ENCODE data around the gene CCDC97.

Gene CCDC97

DNA sequence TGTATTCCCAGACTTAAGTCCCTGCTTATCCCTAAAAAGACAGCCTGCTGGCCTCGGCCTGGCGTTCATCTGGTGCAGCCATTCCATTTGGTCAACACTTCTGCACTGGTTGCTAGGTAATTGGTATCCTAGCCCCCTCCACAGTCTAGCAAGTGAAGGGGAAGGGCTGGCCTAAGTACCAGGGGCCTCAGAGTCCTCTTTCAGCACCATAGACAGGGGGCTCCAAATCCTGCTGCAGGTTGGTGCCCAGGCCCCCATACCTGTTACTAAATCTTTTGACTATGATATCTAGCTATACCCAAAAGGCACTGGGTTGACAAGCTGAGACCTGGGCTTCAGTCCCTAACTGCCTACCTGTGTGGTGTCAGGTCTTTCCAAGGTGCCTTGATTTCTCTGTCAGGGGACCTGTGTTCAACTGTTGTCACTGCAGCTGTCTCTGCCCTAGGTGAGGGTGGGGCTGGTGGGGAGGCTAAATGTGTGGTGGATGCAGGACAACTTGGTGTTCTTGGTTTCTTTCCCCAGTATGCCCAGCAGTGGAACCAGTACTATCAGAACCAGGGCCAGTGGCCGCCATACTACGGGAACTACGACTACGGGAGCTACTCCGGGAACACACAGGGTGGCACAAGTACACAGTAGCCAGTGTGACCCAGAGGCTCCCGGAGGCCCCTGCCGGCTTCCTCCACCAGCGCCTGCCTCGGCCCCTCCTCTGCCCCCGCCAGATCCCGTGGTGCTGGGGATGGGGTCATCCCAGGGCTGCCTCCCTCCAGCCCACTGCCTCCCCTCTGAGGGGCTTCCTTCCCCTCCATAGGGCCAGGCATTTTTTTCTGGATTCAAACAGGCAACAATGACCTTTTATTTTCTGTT is 3.8 kb upstream of the CCDC97 start:
- Mint-ChIP-seq H3K27me3 (ENCODE audit: low read depth) (no peaks in the 10 kb centered on the region), H3K9me3 (no peaks in the 10 kb centered on the region), H3K4me3 (peak overlapping the region; percentile 98), H3K27ac (peak overlapping the region; percentile 94), H3K36me3 (ENCODE audit: low read depth) (peaks cover 76% of the 10 kb centered on the region), H3K4me1 (ENCODE audit: low read depth) (peaks cover 65% of the 10 kb centered on the region)
- no peak for DNase-seq (ENCODE audit: low spot score)

DNA sequence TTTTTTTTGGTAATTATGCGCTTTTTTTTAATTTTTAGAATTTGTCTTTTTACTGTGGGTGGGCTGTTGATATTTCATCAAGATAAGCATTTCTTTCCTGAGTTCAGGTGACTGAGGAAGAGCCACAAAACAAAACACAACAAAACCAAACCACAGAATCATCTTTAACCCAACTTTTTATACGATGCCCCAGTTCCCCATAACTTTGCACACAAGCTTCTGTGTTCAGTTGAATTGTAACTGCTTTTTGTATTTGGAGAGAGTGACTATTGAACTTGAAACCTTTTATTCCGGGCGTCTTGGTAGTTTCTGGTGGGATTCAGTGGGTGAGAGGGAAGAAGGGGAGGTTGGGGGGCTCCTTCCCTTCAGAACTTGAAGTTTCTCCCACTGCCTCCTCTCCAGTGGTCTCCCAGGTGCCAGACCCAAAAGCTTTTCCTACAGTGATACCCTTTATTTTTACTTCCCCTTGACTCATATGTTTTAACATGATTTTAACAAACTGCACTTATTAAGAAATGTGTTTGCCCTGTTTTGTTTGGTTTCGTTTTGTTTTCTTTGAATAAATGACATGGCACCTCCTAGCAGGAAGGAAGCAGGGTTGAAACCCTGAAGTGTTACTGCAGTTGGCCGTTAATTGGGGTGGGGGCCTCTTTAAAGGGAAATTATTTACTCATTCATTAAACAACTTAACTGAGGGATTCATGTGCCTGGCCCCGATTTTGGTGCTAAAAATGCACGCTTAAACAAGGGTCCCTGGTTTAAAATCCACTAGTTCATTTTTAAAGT is 2.7 kb upstream of the CCDC97 start:
- DNase-seq (ENCODE audit: low spot score), result no peak
- Mint-ChIP-seq H3K27ac (peak overlapping the region; percentile 94), H3K27me3 (ENCODE audit: low read depth) (no peaks in the 10 kb centered on the region), H3K36me3 (ENCODE audit: low read depth) (peaks cover 75% of the 10 kb centered on the region), H3K4me1 (ENCODE audit: low read depth) (peaks cover 60% of the 10 kb centered on the region), H3K9me3 (no peaks in the 10 kb centered on the region), H3K4me3 (peak overlapping the region; percentile 98)

DNA sequence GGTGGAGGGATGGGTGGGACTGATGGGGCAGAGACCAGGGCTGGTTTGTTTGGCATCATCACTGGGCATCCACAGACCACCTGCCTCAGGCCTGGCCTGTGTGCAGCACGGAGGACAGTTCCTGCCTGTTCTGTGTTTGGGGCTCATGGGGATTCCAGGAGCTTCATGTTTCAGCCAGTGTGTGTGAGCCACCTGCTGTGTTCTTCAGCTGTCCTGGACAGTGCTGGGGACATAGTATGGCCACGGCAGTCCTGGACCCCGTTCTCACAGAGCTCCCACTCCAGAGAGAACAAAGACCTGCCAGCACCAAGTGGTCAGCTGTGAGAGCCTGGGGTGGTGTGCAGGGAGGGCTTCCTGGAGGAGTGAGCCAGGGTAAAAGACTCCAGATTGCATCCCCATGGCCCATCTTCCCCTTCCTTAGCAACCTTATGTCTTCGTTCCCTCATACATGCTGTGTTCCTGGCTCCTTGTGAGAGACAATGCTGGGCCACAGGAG is 2.0 kb upstream of the CCDC97 start:
- Mint-ChIP-seq H3K27me3 (ENCODE audit: low read depth) (no peaks in the 10 kb centered on the region), H3K9me3 (no peaks in the 10 kb centered on the region), H3K4me3 (peak overlapping the region; percentile 98), H3K36me3 (ENCODE audit: low read depth) (peaks cover 70% of the 10 kb centered on the region), H3K4me1 (ENCODE audit: low read depth) (peaks cover 57% of the 10 kb centered on the region), H3K27ac (peak overlapping the region; percentile 94)
- no peak for DNase-seq (ENCODE audit: low spot score)

DNA sequence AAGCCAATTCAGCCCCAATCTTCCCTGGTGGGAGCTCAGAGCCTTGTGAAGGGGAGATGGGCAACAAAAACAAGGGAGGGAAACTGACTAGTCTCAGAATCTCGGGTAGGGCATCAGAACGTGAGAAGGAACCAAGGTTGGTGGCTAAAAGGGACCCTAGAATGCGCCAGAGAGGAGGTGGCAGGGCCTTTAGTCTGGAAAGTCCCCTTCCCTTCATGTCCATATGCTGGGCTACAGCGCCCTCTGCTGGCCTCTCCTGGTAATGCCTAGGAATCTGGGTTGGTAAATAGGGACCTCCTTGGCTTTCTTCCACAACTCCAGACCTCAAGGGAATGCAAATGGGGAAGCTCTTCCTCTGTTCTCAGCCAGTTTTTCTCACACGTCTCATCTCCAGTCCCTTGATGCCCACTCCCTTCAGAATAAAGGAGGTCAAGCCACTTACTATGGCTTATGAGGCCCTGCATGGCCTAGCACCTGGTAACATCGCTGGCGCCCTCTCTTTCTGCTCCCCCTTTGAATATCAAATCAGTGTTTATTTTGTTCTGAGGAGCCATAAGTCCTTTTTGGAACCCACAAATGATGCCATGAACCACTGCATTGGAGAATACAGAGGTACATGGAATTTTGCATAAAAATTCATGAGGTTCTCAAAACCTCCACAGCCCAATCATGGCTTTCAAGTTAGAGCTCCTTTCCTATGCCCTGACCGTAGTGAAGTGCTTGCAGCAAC is 1.4 kb upstream of the CCDC97 start:
- Mint-ChIP-seq H3K27me3 (ENCODE audit: low read depth) (no peaks in the 10 kb centered on the region), H3K36me3 (ENCODE audit: low read depth) (peaks cover 70% of the 10 kb centered on the region), H3K4me1 (ENCODE audit: low read depth) (peaks cover 56% of the 10 kb centered on the region), H3K27ac (peak overlapping the region; percentile 94), H3K9me3 (no peaks in the 10 kb centered on the region), H3K4me3 (peak overlapping the region; percentile 98)
- peak; percentile 86 for DNase-seq (ENCODE audit: low spot score)

DNA sequence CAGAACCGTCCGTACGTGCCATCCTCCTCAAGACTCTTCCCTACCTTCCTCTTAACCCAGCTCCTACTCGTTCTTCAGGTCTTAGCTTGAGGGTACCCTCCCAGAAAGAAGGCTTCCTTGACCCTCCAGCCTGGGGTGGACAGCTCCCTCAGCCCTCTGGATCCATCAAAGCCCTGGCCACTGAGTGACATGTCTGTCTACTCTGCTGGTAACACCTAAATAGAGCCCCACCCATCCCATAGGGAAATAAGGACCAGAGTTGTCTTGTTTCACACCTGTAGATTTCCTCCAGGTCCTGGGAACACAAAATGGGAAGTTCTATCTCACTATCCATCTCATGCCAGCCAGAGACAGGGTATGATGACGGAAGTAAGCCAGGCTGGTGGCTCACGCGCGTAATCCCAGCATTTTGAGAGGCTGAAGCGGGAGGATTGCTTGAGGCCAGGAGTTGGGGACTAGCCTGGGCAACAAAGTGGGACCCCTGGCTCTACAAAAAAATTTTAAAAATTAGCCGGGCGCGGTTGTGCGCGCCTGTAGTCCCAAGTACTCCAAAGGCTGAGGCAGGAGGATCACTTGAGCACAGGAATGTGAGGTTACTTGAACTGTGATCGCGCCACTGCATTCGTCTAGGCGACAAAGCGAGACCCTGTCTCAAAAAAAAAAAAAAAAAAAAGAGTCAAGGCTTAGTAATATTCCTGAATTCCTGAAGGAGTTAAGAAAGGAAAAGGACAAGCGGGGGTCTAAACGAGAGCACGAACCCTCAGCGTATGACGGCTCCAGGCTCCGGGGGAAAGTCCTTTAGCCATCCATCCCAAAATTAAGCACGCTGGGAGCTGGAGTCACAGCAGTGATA is 566 bp upstream of the CCDC97 start:
- Mint-ChIP-seq H3K36me3 (ENCODE audit: low read depth) (peaks cover 64% of the 10 kb centered on the region), H3K4me3 (peak overlapping the region; percentile 98), H3K27ac (peak overlapping the region; percentile 94), H3K4me1 (ENCODE audit: low read depth) (peaks cover 51% of the 10 kb centered on the region), H3K27me3 (ENCODE audit: low read depth) (no peaks in the 10 kb centered on the region), H3K9me3 (no peaks in the 10 kb centered on the region)
- no peak for DNase-seq (ENCODE audit: low spot score)

GRCh38 chr19:41311072-41311471 is 1.1 kb downstream of the CCDC97 start:
- Mint-ChIP-seq H3K9me3 (no peaks in the 10 kb centered on the region), H3K27ac (peak overlapping the region; percentile 94), H3K36me3 (ENCODE audit: low read depth) (peaks cover 50% of the 10 kb centered on the region), H3K27me3 (ENCODE audit: low read depth) (no peaks in the 10 kb centered on the region), H3K4me1 (ENCODE audit: low read depth) (peaks cover 45% of the 10 kb centered on the region), H3K4me3 (peak overlapping the region; percentile 98)
- no peak for DNase-seq (ENCODE audit: low spot score)

DNA sequence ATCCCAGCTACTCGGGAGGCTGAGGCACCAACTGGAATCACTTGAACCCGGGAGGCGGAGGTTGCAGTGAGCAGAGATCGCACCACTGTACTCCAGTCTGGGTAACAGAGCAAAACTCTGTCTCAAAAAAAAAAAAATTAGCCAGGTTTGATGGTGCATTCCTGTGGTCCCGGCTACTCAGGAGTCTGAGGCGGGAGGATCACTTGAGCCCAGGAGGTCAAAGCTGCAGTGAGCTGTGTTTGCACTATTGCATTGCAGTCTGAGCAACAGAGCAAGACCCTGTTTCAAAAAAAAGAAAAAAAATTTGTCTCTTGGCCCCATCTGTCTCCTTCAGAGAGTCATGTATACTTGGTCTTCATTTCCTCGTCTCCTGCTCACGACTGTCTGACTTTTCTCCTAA is 1.6 kb downstream of the CCDC97 start:
- no peaks in the 10 kb centered on the region for H3K27me3 Mint-ChIP-seq (ENCODE audit: low read depth)
- DNase-seq (ENCODE audit: low spot score), result no peak
- H3K4me3 Mint-ChIP-seq, result peak overlapping the region; percentile 98
- H3K9me3 Mint-ChIP-seq, result no peaks in the 10 kb centered on the region
- H3K27ac Mint-ChIP-seq, result peak overlapping the region; percentile 71
- peaks cover 40% of the 10 kb centered on the region for H3K4me1 Mint-ChIP-seq (ENCODE audit: low read depth)
- peaks cover 51% of the 10 kb centered on the region for H3K36me3 Mint-ChIP-seq (ENCODE audit: low read depth)

DNA sequence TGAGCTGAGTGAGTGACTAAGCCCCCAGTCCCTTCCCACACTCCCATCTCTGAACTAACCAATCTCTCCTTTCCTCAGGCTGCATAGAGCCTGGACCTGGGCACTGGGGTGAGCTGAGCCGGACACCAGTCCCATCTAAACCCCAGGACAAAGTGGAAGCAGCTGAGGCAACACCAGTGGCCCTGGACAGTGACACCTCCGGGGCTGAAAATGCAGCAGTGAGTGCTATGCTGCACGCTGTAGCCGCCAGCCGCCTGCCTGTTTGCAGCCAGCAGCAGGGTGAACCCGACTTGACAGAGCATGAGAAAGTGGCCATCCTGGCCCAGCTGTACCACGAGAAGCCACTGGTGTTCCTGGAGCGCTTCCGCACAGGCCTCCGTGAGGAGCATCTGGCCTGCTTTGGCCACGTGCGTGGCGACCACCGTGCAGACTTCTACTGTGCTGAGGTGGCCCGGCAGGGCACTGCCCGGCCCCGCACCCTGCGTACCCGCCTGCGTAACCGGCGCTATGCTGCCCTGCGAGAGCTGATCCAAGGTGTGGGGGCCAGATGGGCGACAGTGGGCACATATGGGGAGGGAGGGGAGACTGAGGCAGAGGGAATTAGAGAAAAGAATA is 6.4 kb downstream of the CCDC97 start:
- Mint-ChIP-seq H3K4me1 (ENCODE audit: low read depth) (peaks cover 12% of the 10 kb centered on the region), H3K27me3 (ENCODE audit: low read depth) (no peaks in the 10 kb centered on the region), H3K36me3 (ENCODE audit: low read depth) (peaks cover 62% of the 10 kb centered on the region), H3K9me3 (no peaks in the 10 kb centered on the region), H3K27ac (peak overlapping the region; percentile 42), H3K4me3 (no peak overlapping the region)
- DNase-seq (ENCODE audit: low spot score), result no peak

- H3K9me3 Mint-ChIP-seq, result no peaks in the 10 kb centered on the region
- DNase-seq (ENCODE audit: low spot score), result no peak
- peaks cover 57% of the 10 kb centered on the region for H3K36me3 Mint-ChIP-seq (ENCODE audit: low read depth)
- H3K27me3 Mint-ChIP-seq (ENCODE audit: low read depth), result no peaks in the 10 kb centered on the region
- no peak overlapping the region for H3K4me3 Mint-ChIP-seq
- peaks cover 7% of the 10 kb centered on the region for H3K4me1 Mint-ChIP-seq (ENCODE audit: low read depth)
- peak overlapping the region; percentile 7 for H3K27ac Mint-ChIP-seq
Measured at GRCh38 chr19:41318696-41319499, 8.9 kb downstream of the CCDC97 start.

DNA sequence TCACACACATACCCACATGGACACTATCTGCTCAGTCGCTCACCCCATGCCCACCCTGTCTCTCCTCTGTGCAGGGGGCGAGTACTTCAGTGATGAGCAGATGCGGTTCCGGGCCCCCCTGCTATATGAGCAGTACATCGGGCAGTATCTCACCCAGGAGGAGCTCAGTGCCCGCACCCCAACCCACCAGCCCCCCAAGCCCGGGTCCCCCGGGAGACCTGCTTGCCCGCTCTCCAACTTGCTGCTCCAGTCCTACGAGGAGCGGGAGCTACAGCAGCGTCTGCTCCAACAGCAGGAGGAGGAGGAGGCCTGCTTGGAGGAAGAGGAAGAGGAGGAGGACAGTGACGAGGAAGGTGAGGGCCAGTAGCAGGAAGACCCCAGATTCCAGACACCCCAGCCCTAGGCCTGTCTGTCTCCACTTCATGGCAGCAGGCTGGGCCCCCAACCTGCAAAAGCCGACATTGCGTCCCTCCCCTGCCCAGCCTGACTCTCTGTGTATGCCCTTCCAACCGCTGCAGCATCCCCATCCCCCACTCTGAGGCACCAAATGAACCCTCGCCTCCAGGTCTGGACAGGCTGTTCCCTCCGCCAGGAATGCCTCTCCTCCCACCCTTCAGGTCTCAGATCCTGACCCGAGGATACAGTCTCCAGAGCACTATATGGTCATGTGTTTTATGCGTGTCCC is 9.7 kb downstream of the CCDC97 start:
- DNase-seq (ENCODE audit: low spot score), result no peak
- no peak overlapping the region for H3K4me3 Mint-ChIP-seq
- no peak overlapping the region for H3K27ac Mint-ChIP-seq
- H3K4me1 Mint-ChIP-seq (ENCODE audit: low read depth), result peaks cover 8% of the 10 kb centered on the region
- H3K36me3 Mint-ChIP-seq (ENCODE audit: low read depth), result peaks cover 63% of the 10 kb centered on the region
- H3K9me3 Mint-ChIP-seq, result no peaks in the 10 kb centered on the region
- no peaks in the 10 kb centered on the region for H3K27me3 Mint-ChIP-seq (ENCODE audit: low read depth)

- Mint-ChIP-seq H3K4me1 (ENCODE audit: low read depth) (peaks cover 11% of the 10 kb centered on the region), H3K36me3 (ENCODE audit: low read depth) (peaks cover 66% of the 10 kb centered on the region), H3K4me3 (no peak overlapping the region), H3K27ac (no peak overlapping the region), H3K27me3 (ENCODE audit: low read depth) (no peaks in the 10 kb centered on the region), H3K9me3 (no peaks in the 10 kb centered on the region)
- no peak for DNase-seq (ENCODE audit: low spot score)
Measured at GRCh38 chr19:41320185-41320518, 10.2 kb downstream of the CCDC97 start.

DNA sequence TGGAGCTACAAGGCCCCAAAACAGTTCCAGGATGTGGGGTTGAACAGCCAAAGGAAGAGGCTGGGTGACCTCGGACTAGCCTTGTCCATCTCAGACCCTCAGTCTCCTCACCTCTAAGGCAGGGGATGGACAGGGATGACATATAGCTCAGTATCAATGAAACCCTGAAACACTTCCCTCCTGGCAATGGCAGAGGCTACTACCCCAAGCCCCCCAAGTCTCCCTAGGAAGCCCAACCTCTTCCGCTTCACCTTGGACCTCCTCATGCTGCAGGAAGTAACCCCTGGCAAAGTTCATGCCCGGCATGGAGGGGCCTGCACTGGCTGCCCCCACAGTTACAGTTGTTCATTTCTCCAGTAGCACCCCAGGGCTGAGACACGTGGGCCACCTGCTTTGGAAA is 10.6 kb downstream of the CCDC97 start:
- no peak overlapping the region for H3K27ac Mint-ChIP-seq
- peaks cover 15% of the 10 kb centered on the region for H3K4me1 Mint-ChIP-seq (ENCODE audit: low read depth)
- no peaks in the 10 kb centered on the region for H3K27me3 Mint-ChIP-seq (ENCODE audit: low read depth)
- H3K4me3 Mint-ChIP-seq, result no peak overlapping the region
- no peak for DNase-seq (ENCODE audit: low spot score)
- H3K9me3 Mint-ChIP-seq, result no peaks in the 10 kb centered on the region
- peaks cover 68% of the 10 kb centered on the region for H3K36me3 Mint-ChIP-seq (ENCODE audit: low read depth)

Data from T-helper 2 cell treated with Interferon-gamma antibody and Interleukin-4, amounts not matched to agents 5 μg/mL and 100 μg/mL, for 36 hours (primary cell).